Measurements from ENCODE around the gene FNIP2. TPM values are rescaled to one million over a fixed set of nuclear protein-coding genes. Genes with fewer than 3 reads are reported as not detected.

The FNIP2 gene
- total RNA-seq, 2 experiments from 2014 or later: 12.3 to 17.1 TPM

DNA sequence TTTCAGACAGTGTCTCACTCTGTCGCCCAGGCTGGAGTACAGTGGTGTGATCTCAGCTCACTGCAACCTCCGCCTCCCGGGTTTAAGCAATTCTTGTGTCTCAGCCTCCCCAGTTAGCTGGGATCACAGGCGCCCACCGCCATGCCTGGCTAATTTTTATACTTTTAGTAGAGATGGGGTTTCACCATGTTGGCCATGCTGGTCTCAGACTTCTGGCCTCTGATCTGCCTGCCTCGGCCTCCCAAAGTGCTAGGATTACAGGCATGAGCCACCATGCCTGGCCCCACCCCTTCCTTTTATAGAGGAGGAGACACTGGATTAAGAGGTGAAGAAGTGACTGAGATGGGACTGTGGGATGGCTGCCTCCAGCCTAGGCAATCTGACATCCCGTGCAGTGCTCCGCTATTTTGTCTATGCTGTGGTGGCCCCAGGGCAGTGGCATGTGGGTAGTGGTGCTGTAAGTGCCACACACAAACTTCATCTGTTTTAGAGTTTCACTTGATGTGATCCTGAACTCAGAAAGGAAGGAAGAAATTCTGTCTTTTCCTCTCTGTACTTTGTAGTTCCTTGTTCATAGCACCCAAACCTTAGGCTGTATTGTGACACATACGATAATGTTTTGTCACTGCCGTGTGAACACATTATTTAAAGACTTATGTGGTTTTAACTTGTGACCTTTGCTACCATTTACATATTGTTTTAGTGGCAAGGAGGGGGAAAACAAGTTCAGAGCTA is 48.9 kb downstream of the FNIP2 start:
- Mint-ChIP-seq H3K27me3 (no peaks in the 10 kb centered on the region), H3K27ac (no peak overlapping the region), H3K36me3 (peaks cover 9% of the 10 kb centered on the region), H3K4me3 (no peak overlapping the region), H3K4me1 (peaks cover 53% of the 10 kb centered on the region), H3K9me3 (ENCODE audit: low read depth) (no peaks in the 10 kb centered on the region)
- CTCF ChIA-PET: no interaction called here
- DNase-seq (no peak), ATAC-seq (peak; percentile 29)

DNA sequence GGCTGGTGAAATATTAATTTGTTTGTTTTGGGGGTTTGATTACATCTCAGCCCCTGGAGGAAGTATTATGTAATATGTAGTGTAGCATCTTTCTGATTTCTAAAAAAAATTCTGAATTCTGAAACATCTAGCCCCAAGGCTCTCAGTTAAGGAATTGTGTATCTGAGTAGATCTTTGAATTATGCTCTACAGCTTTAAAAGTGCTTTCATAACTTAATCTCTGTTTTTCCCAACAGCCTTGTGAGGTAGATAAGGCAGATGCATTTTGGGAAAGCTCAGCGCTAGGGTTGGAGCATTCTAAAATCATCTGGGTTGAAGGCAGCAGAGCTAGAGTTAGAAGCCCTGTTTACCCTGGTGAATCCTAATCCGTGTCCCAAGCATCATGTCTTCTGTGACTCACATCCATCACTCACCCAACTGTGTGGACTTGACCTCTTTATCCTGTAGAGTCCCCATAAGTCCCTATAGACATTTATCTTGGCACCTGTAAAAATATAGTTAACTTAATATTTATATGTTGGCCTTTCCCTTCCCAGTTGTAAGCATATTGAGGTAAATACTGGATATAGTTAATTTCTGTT is 49.8 kb downstream of the FNIP2 start:
- H3K36me3 Mint-ChIP-seq: peaks cover 8% of the 10 kb centered on the region
- DNase-seq: no peak
- H3K27ac Mint-ChIP-seq: no peak overlapping the region
- CTCF ChIA-PET: no interaction called here
- H3K9me3 Mint-ChIP-seq (ENCODE audit: low read depth): no peaks in the 10 kb centered on the region
- H3K27me3 Mint-ChIP-seq: no peaks in the 10 kb centered on the region
- no peak for ATAC-seq
- peaks cover 58% of the 10 kb centered on the region for H3K4me1 Mint-ChIP-seq
- no peak overlapping the region for H3K4me3 Mint-ChIP-seq

DNA sequence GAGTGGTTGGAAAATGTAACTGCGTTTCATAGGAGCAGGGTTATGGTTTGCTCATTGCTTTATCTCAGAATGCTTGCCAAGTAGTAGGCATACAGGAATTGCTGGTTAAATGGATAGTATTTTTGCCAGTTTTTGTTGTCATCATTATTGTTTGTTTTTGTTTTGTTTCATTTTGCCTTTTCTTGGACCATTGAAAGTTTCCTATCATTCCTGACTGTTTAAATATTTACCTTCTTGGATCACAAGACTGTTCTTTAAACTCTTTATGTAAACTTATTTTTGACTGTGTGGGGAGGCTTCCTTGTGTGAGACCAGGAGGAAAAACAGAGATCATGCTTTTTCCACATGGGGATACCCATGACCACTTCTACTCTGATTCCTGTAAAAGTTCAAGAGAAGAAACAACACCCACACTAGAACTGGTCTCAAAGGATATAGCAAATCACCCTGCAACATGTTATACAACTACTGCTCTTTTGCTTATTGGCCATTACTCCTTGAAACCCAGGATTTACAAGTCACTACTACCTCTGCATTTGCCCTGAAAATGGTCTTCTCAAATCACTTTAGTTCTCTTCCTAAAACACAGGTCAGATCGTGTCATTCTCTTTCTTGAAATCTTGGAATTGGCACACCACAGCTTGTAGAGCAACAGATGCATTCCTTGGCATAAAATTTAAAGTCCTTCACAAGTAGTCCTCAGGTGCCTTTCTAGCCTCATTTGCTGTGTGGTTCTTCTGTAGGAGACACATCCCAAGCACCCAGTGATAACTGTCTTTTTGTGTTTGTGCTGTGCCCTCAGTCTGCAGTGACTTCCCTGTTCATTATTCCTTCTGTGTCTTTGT is 51.3 kb downstream of the FNIP2 start:
- H3K36me3 Mint-ChIP-seq: peaks cover 8% of the 10 kb centered on the region
- no peak overlapping the region for H3K4me3 Mint-ChIP-seq
- no peak for DNase-seq
- CTCF ChIA-PET: no interaction called here
- peak overlapping the region; percentile 20 for H3K27ac Mint-ChIP-seq
- ATAC-seq: no peak
- peaks cover 68% of the 10 kb centered on the region for H3K4me1 Mint-ChIP-seq
- H3K9me3 Mint-ChIP-seq (ENCODE audit: low read depth): no peaks in the 10 kb centered on the region
- no peaks in the 10 kb centered on the region for H3K27me3 Mint-ChIP-seq

DNA sequence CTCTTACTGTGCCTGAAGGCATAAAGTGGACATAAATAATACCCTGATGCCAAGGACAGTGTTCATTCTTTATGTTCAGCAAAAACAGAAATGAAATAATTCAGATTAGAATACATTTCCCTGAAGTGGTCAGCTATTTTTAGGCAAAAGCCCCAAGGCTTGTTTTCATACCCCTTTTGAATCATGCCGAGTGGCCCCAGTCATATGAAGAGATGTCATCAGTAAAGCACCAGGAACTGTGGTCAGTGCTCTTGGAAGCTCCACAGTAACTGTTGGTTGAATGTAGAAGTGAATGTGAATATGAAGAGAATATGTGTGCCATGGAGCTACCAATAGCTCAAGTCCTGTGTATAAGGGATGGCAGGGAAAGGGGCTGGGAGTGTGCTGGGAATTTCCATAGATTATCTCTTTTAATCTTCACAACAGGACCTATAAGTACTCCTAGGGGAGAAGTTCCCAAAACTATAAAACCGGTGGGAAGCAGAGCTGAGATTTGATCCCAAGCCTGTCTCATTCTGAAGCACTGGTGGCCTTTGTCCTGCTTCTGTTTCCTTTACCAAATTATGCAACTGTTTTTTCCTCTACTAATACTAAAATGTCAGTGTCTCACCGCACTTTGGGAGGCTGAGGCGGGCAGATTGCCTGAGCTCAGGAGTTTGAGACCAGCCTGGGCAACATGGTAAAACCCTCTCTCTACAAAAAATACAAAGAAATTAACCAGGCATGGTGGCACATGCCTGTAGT is 52.6 kb downstream of the FNIP2 start:
- peaks cover 79% of the 10 kb centered on the region for H3K4me1 Mint-ChIP-seq

DNA sequence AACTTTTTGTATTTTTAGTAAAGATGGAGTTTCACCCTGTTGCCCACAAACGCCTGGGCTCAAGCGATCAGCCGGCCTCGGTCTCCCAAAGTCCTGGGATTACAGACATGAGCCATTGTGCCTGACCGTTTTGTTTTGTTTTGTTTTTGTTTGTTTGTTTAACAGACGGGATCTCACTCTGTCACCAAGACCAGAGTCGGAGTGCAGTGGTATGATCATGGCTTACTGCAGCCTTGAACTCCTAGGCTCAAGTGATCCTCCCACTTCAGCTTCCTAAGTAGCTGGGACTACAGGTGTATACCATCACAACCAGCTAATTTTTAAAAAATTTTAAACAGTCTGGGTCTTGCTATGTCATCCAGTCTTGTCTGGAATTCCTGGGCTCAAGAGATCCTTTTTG is 53.5 kb downstream of the FNIP2 start:
- no peak for ATAC-seq
- Mint-ChIP-seq H3K27ac (no peak overlapping the region), H3K27me3 (no peaks in the 10 kb centered on the region), H3K4me3 (no peak overlapping the region), H3K36me3 (peaks cover 11% of the 10 kb centered on the region), H3K4me1 (peaks cover 83% of the 10 kb centered on the region), H3K9me3 (ENCODE audit: low read depth) (no peaks in the 10 kb centered on the region)
- DNase-seq: no peak
- CTCF ChIA-PET: interaction anchor here (0.9 kb wide), 1 partner anchor 99 kb away, joined by 3 read pairs; no protein-coding TSS in a partner anchor

More for the DNA sequence above, 52.6 kb downstream of the FNIP2 start:
- Mint-ChIP-seq H3K36me3 (peaks cover 9% of the 10 kb centered on the region), H3K9me3 (ENCODE audit: low read depth) (no peaks in the 10 kb centered on the region), H3K27me3 (no peaks in the 10 kb centered on the region), H3K4me3 (no peak overlapping the region), H3K27ac (peak overlapping the region; percentile 41)
- CTCF ChIA-PET: interaction anchor here (1.1 kb wide), 1 partner anchor 43 kb away, joined by 3 read pairs; no protein-coding TSS in a partner anchor
- peak; percentile 56 for ATAC-seq
- DNase-seq: peak; percentile 49

DNA sequence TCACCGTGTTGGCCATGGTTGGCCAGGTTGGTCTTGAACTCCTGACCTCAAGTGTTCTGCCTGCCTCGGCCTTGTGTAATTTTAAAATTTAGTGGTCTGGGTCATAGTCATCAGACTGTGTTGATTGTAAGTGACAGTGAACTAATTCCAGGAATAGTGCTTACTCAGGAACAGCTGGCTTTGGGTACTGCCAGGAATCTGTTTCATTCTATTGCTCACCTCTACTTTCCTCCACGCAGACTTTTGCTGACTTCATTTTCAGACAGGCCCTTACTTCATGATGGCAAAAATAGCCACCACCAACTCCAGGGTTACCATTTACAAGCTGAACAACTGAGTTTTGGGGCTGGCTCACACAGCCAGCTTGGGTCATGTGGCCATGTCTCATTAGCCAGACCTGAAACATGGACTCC is 54.6 kb downstream of the FNIP2 start:
- Mint-ChIP-seq H3K9me3 (ENCODE audit: low read depth) (no peaks in the 10 kb centered on the region), H3K27me3 (no peaks in the 10 kb centered on the region), H3K4me1 (peaks cover 80% of the 10 kb centered on the region), H3K36me3 (peaks cover 14% of the 10 kb centered on the region), H3K4me3 (no peak overlapping the region), H3K27ac (peak overlapping the region; percentile 61)
- peak; percentile 45 for DNase-seq
- ATAC-seq: peak; percentile 34
- CTCF ChIA-PET: no interaction called here

DNA sequence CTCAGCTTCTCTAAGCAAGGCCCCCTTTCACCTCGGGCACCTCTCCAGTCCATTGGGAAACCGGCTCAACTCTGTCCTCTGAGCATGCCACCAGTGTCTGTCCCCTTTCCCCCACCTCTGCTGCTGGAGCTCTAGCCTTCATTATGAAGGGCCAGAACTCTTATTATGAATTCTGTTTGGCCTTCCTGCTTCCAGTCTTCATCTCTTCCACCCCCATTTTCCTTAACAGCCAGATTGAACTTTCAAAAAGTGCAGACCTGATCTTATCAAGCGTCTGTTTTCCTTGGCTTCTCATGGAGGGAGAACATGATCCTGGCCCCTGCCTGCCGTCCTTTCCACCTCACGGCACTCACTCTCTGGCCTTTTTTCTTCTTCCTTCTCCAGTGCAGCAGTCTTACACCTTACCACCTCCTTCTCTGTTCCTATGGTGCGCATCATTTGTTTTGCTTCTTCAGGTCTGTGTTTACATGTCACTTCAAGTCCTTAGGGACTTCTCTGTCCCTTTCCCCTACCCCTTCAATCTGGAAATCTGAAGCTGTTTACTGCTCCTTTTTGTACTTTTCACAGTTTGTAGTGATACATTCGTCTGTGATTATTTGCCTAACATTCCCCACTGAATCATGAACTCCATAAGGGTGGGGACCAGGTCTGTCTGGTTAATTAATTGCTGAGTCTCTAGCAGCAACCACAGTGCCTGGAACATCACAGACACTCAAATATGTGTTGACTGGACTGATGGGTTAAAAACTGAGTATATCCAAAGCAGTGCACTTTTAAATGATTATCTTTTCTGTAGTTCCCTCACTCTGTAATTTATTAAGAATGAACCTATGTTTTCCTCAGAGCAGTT is 55.8 kb downstream of the FNIP2 start:
- Mint-ChIP-seq H3K9me3 (ENCODE audit: low read depth) (no peaks in the 10 kb centered on the region), H3K36me3 (peaks cover 19% of the 10 kb centered on the region), H3K27ac (peak overlapping the region; percentile 1), H3K27me3 (no peaks in the 10 kb centered on the region), H3K4me3 (no peak overlapping the region), H3K4me1 (peaks cover 74% of the 10 kb centered on the region)
- CTCF ChIA-PET: interaction anchor here (1.6 to 3.4 kb wide), 3 partner anchors 13 to 85 kb away, joined by 3 to 12 read pairs (median 3); no protein-coding TSS in a partner anchor
- ATAC-seq (no peak), DNase-seq (no peak)

DNA sequence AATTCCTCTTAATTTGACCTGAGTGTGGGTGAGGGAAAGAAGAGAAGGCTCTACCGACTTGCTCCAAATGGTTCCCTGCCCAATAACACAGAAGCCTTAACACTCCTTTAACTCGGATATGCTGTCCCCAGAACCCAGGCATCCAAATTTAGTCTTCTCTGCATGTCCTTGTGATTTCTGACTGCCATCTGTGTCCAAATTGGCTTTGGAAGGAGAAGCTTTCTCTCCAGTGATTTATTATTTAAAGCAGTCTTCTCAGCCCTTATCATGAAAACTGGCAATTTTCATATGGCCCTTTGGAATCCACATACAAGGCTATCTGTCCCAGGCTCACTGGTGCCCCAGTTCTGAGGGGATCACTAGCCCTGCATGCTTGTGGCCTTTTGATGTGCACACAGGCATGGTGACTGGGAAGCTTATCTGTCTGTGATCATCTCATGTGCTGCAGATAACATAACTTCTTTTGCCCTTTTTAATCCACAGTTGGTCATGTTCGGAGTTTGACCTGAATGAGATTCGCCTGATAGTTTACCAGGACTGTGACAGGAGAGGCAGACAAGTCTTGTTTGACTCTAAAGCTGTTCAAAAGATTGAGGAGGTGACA is 56.7 kb downstream of the FNIP2 start:
- Mint-ChIP-seq H3K27ac (peak overlapping the region; percentile 22), H3K4me1 (peaks cover 70% of the 10 kb centered on the region)

DNA sequence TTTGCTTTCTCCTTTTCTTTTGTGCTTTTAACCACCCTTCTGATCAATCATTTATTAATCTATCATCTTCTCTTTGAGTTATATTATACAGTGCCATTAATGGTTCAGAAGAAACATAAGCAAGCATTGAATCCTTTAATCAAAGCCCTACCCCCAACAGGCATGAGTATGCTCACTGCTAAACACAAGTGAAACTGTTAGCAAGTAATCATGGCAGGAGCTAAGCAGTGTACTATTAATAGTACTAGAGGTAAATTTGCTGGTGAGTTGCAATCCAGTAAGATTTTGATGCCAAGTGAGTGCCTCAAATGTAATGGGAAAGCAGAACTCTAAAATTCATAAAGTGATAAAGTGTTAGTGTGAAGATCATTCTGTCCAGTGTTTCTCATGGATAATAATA is 57.2 kb downstream of the FNIP2 start:
- CTCF ChIA-PET: interaction anchor here (0.8 to 3.4 kb wide), 7 partner anchors 9 to 83 kb away, joined by 3 to 12 read pairs (median 3); no protein-coding TSS in a partner anchor
- H3K9me3 Mint-ChIP-seq (ENCODE audit: low read depth): no peaks in the 10 kb centered on the region
- no peaks in the 10 kb centered on the region for H3K27me3 Mint-ChIP-seq
- DNase-seq (no peak), ATAC-seq (peak; percentile 59)
- H3K4me3 Mint-ChIP-seq: no peak overlapping the region
- H3K36me3 Mint-ChIP-seq: peaks cover 30% of the 10 kb centered on the region
- H3K4me1 Mint-ChIP-seq: peaks cover 65% of the 10 kb centered on the region
- peak overlapping the region; percentile 22 for H3K27ac Mint-ChIP-seq

More for the DNA sequence above, 56.7 kb downstream of the FNIP2 start:
- ATAC-seq (no peak), DNase-seq (no peak)
- Mint-ChIP-seq H3K9me3 (ENCODE audit: low read depth) (no peaks in the 10 kb centered on the region), H3K36me3 (peaks cover 25% of the 10 kb centered on the region), H3K4me3 (no peak overlapping the region), H3K27me3 (no peaks in the 10 kb centered on the region)
- CTCF ChIA-PET: interaction anchor here (1.0 to 3.4 kb wide), 5 partner anchors 9 to 84 kb away, joined by 3 to 12 read pairs (median 3); no protein-coding TSS in a partner anchor

DNA sequence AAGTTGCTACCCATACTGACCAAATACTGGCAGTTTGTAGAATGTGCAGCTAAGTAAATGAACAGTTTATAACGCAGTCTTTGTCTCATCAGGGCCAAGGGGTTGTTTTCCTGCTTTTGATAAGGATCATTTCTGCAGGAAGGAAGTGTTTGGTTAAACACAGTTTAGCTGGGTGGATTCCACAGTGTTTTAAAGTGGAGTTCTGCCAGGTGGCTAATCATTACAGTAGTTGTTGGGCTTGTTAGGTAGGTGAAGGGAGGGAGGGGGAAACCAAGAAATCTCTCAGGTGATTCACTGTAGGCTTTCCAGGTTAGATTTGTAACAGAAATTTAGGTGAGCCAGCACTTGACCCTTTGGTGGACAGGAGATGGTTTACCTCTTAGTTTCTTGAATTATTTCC is 58.1 kb downstream of the FNIP2 start:
- DNase-seq: no peak
- Mint-ChIP-seq H3K27me3 (no peaks in the 10 kb centered on the region), H3K27ac (peak overlapping the region; percentile 63), H3K9me3 (ENCODE audit: low read depth) (no peaks in the 10 kb centered on the region), H3K4me1 (peaks cover 58% of the 10 kb centered on the region), H3K4me3 (no peak overlapping the region), H3K36me3 (peaks cover 33% of the 10 kb centered on the region)
- CTCF ChIA-PET: interaction anchor here (0.8 to 3.4 kb wide), 5 partner anchors 11 to 65 kb away, joined by 3 to 12 read pairs (median 3); no protein-coding TSS in a partner anchor
- ATAC-seq: no peak

DNA sequence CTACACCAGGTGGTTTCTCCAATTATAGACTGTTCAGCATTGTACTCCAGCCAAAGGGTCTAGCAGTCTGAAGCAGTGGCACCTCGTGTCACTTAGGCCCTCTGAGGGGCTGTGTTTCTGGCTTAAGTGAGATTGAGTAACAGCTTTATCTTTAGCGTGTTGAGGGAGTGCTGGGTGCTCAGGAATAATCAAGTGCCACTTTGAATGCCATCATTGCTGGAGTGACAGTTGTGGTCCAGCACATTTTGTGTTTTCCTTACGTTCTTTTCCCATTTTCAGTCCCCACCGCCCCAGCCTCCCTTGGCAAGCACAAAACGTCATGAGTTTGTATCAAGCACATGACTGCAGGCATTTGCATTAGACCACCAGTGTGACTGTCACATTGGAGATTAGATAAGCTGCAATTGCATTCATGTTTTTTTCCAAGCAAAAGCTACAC is 58.7 kb downstream of the FNIP2 start:
- DNase-seq: no peak
- peaks cover 55% of the 10 kb centered on the region for H3K4me1 Mint-ChIP-seq
- no peak for ATAC-seq
- H3K4me3 Mint-ChIP-seq: no peak overlapping the region
- no peaks in the 10 kb centered on the region for H3K9me3 Mint-ChIP-seq (ENCODE audit: low read depth)
- CTCF ChIA-PET: interaction anchor here (0.9 to 3.4 kb wide), 3 partner anchors 10 to 45 kb away, joined by 3 to 12 read pairs (median 4); no protein-coding TSS in a partner anchor
- H3K27ac Mint-ChIP-seq: no peak overlapping the region
- no peaks in the 10 kb centered on the region for H3K27me3 Mint-ChIP-seq
- peaks cover 35% of the 10 kb centered on the region for H3K36me3 Mint-ChIP-seq

Data from activated CD8-positive, alpha-beta memory T cell treated with anti-CD3 and anti-CD28 coated beads, Interleukin-2, amount 10 ng/mL, durations not matched to agents 7 days and 5 days (primary cell).